ENCODE data around the gene PCMTD2.

Gene PCMTD2

GRCh38 chr20:64255361-64256281 lies at the start of gene PCMTD2:
Gene PCMTD2 (plus strand): TSS chr20:64255748. CDS start chr20:64259966, 4,218 bp downstream.
- DNase-seq = peak; percentile 35

- no peak for DNase-seq
Measured at GRCh38 chr20:64206614-64207013, 48.9 kb upstream of the PCMTD2 start.

GRCh38 chr20:64207641-64208590 lies 47.6 kb upstream of the PCMTD2 start:
- DNase-seq = no peak

GRCh38 chr20:64209148-64209547 lies 46.4 kb upstream of the PCMTD2 start:
- no peak for DNase-seq

- no peak for DNase-seq
Measured at GRCh38 chr20:64210656-64211369, 44.7 kb upstream of the PCMTD2 start.

GRCh38 chr20:64211874-64212658 lies 43.5 kb upstream of the PCMTD2 start:
- DNase-seq = peak; percentile 65

GRCh38 chr20:64212755-64213154 lies 42.8 kb upstream of the PCMTD2 start:
- DNase-seq = no peak

GRCh38 chr20:64214113-64214512 lies 41.4 kb upstream of the PCMTD2 start:
- no peak for DNase-seq

- no peak for DNase-seq
Measured at GRCh38 chr20:64214952-64215351, 40.6 kb upstream of the PCMTD2 start.

- DNase-seq = no peak
Measured at GRCh38 chr20:64216036-64216435, 39.5 kb upstream of the PCMTD2 start.

- DNase-seq = no peak
Measured at GRCh38 chr20:64216910-64217309, 38.6 kb upstream of the PCMTD2 start.

- DNase-seq = no peak
Measured at GRCh38 chr20:64217539-64218221, 37.9 kb upstream of the PCMTD2 start.

GRCh38 chr20:64219202-64219601 lies 36.3 kb upstream of the PCMTD2 start:
- DNase-seq = no peak

GRCh38 chr20:64219730-64220129 lies 35.8 kb upstream of the PCMTD2 start:
- no peak for DNase-seq

- no peak for DNase-seq
Measured at GRCh38 chr20:64220420-64220819, 35.1 kb upstream of the PCMTD2 start.

- peak; percentile 22 for DNase-seq
Measured at GRCh38 chr20:64220891-64221527, 34.5 kb upstream of the PCMTD2 start.

- DNase-seq = no peak
Measured at GRCh38 chr20:64222291-64222735, 33.2 kb upstream of the PCMTD2 start.

- DNase-seq = no peak
Measured at GRCh38 chr20:64222851-64223525, 32.6 kb upstream of the PCMTD2 start.

GRCh38 chr20:64223526-64224067 lies 32.0 kb upstream of the PCMTD2 start:
- peak; percentile 60 for DNase-seq
